ENCODE measurements around the gene MTNR1B. TPM values are rescaled to one million over a fixed set of nuclear protein-coding genes. Genes with fewer than 3 reads are reported as not detected.

Gene MTNR1B
- total RNA-seq, result not detected

- no peak within 1 kb of the TSS for H3K4me3 ChIP-seq
- TF ChIP-seq POLR2A (IDR thresholded peaks at IDR 0.05), result no peak
- no peak for TF ChIP-seq CTCF (IDR thresholded peaks at IDR 0.05)
- no peaks in the 10 kb centered on the region for H3K4me1 ChIP-seq
- no peaks in the 10 kb centered on the region for H3K9me3 ChIP-seq
- H3K27ac ChIP-seq, result no peak within 1 kb of the TSS
- DNase-seq, result no peak
- no peaks in the 10 kb centered on the region for H3K27me3 ChIP-seq
- intact Hi-C loops (cut with DNase I; ENCODE audit: low total_unique reads), result no loop called here
- H3K36me3 ChIP-seq, result no peaks in the 10 kb centered on the region
These were observed at the start of gene MTNR1B for GRCh38 chr11:92969634-92970347. Gene MTNR1B (plus strand): TSS chr11:92969651. CDS start chr11:92969726, 75 bp downstream.

GRCh38 chr11:92920331-92920730, 49.1 kb upstream of the MTNR1B start:
- H3K4me1 ChIP-seq, result no peaks in the 10 kb centered on the region
- H3K27ac ChIP-seq, result no peak overlapping the region
- no peaks in the 10 kb centered on the region for H3K9me3 ChIP-seq
- H3K36me3 ChIP-seq, result no peaks in the 10 kb centered on the region
- intact Hi-C loops (cut with DNase I; ENCODE audit: low total_unique reads), result no loop called here
- no peak for TF ChIP-seq POLR2A (IDR thresholded peaks at IDR 0.05)
- no peak for TF ChIP-seq CTCF (IDR thresholded peaks at IDR 0.05)
- H3K27me3 ChIP-seq, result no peaks in the 10 kb centered on the region
- no peak overlapping the region for H3K4me3 ChIP-seq
- DNase-seq, result no peak

- DNase-seq, result no peak
- TF ChIP-seq POLR2A (IDR thresholded peaks at IDR 0.05) (no peak), CTCF (IDR thresholded peaks at IDR 0.05) (no peak)
- Histone ChIP-seq H3K27ac (no peak overlapping the region), H3K9me3 (no peaks in the 10 kb centered on the region), H3K27me3 (no peaks in the 10 kb centered on the region), H3K36me3 (no peaks in the 10 kb centered on the region), H3K4me1 (no peaks in the 10 kb centered on the region), H3K4me3 (no peak overlapping the region)
- intact Hi-C loops (cut with DNase I; ENCODE audit: low total_unique reads), result no loop called here
These were observed 46.7 kb upstream of the MTNR1B start for GRCh38 chr11:92922731-92923130.

GRCh38 chr11:92929246-92929645, 40.2 kb upstream of the MTNR1B start:
- no peak for TF ChIP-seq POLR2A (IDR thresholded peaks at IDR 0.05)
- TF ChIP-seq CTCF (IDR thresholded peaks at IDR 0.05), result no peak
- intact Hi-C loops (cut with DNase I; ENCODE audit: low total_unique reads), result no loop called here
- H3K9me3 ChIP-seq, result no peaks in the 10 kb centered on the region
- no peak overlapping the region for H3K27ac ChIP-seq
- no peak for DNase-seq
- no peaks in the 10 kb centered on the region for H3K27me3 ChIP-seq
- H3K4me1 ChIP-seq, result no peaks in the 10 kb centered on the region
- no peaks in the 10 kb centered on the region for H3K36me3 ChIP-seq
- no peak overlapping the region for H3K4me3 ChIP-seq

- no peaks in the 10 kb centered on the region for H3K4me1 ChIP-seq
- DNase-seq, result no peak
- H3K27me3 ChIP-seq, result no peaks in the 10 kb centered on the region
- H3K4me3 ChIP-seq, result no peak overlapping the region
- no peak overlapping the region for H3K27ac ChIP-seq
- TF ChIP-seq CTCF (IDR thresholded peaks at IDR 0.05) (no peak), POLR2A (IDR thresholded peaks at IDR 0.05) (no peak)
- intact Hi-C loops (cut with DNase I; ENCODE audit: low total_unique reads), result no loop called here
- no peaks in the 10 kb centered on the region for H3K36me3 ChIP-seq
- H3K9me3 ChIP-seq, result no peaks in the 10 kb centered on the region
These were observed 39.8 kb upstream of the MTNR1B start for GRCh38 chr11:92929653-92930052.
